Neutrophil (primary cell): Measurements from ENCODE around the gene CLEC2L.

Experiments used
- H3K27ac ChIP-seq: fragments of 200-600 bp; sonication (generic); 2 replicates; pipeline ENCODE4 v1.5.1; 2016; ENCODE audit warnings: mild to moderate bottlenecking, moderate library complexity
- H3K27me3 ChIP-seq: fragments of 200-600 bp; sonication (generic); 2 replicates; pipeline ENCODE4 v1.6.0; 2016; ENCODE audit warnings: mild to moderate bottlenecking
- H3K36me3 ChIP-seq: fragments of 200-600 bp; sonication (generic); 2 replicates; pipeline ENCODE4 v1.5.1; 2017
- H3K4me1 ChIP-seq, 2 experiments: fragments of 200-600 bp in 1 of 2; sonication (generic) in 1 of 2; 1 replicate in 1 of 2; 2 replicates in 1 of 2; pipeline versions ENCODE4 v1.5.1 to v1.6.1; 2013 to 2016; ENCODE audit warnings: low read depth in 1 of 2, low read length in 1 of 2, mild to moderate bottlenecking in 1 of 2, moderate library complexity in 1 of 2; ENCODE audit not compliant: control insufficient read depth in 1 of 2, insufficient read depth in 1 of 2
- H3K4me3 ChIP-seq, 2 experiments: fragments of 200-600 bp in 1 of 2; sonication (generic) in 1 of 2; 1 replicate in 1 of 2; 2 replicates in 1 of 2; pipeline ENCODE4 v1.5.1; 2013 to 2016; ENCODE audit warnings: low read depth in 1 of 2, low read length in 1 of 2, mild to moderate bottlenecking in 1 of 2, moderate library complexity in 1 of 2
- H3K9me3 ChIP-seq: fragments of 200-600 bp; sonication (generic); 2 replicates; pipeline ENCODE4 v1.5.1; 2016
- TF ChIP-seq, protein P1 (sequence below): fragments of 200-600 bp; sonication (generic); IDR thresholded peaks from 2 replicates; pipeline ENCODE4 v1.5.1; 2016; ENCODE audit warnings: antibody characterized with exemption

Gene CLEC2L

DNA sequence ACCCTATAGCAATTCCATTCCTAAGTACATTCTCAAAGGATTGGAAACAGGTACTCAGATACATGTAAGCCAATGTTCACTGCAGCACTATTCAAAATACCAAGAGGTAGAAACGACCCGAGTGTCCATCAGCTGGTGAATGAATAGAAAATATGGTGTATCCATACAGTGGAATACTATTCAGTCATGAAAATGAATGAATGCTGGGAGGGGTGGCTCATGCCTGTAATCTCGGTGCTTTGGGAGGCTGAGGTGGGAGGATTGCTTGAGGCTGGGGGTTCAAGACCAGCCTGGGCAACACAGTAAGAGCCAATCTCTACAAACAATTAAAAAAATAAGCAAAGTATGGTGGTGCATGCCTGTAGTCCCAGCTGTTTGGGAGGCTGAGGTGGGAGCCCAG lies 62.8 kb downstream of the CLEC2L start:
- Histone ChIP-seq H3K36me3 (peaks cover 91% of the 10 kb centered on the region), H3K27ac (no peak overlapping the region), H3K27me3 (no peaks in the 10 kb centered on the region), H3K4me1 (peaks cover 19 to 24% of the 10 kb centered on the region in 2 experiments), H3K9me3 (no peaks in the 10 kb centered on the region), H3K4me3 (no peak overlapping the region)
- TF ChIP-seq, protein P1, sequence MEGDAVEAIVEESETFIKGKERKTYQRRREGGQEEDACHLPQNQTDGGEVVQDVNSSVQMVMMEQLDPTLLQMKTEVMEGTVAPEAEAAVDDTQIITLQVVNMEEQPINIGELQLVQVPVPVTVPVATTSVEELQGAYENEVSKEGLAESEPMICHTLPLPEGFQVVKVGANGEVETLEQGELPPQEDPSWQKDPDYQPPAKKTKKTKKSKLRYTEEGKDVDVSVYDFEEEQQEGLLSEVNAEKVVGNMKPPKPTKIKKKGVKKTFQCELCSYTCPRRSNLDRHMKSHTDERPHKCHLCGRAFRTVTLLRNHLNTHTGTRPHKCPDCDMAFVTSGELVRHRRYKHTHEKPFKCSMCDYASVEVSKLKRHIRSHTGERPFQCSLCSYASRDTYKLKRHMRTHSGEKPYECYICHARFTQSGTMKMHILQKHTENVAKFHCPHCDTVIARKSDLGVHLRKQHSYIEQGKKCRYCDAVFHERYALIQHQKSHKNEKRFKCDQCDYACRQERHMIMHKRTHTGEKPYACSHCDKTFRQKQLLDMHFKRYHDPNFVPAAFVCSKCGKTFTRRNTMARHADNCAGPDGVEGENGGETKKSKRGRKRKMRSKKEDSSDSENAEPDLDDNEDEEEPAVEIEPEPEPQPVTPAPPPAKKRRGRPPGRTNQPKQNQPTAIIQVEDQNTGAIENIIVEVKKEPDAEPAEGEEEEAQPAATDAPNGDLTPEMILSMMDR = no peak

DNA sequence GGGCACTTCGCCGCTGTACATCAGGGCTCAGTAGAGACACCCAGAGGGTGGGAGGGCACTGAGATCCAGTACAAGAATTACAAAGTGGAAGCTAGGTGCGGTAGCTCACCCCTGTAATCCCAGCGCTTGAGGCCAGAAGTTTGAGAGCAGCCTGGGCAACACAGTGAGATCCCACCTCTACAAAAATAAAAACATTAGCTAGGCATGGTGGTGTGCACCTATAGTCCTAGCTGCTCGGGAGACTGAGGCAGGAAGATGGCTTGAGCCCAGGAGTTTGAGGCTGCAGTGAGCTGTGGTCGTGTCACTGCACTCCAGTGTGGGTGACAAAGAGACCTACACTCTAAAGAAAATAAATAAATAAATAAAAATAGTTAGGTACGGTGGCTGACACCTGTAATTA lies 64.0 kb downstream of the CLEC2L start:
- Histone ChIP-seq H3K9me3 (no peaks in the 10 kb centered on the region), H3K4me3 (no peak overlapping the region), H3K4me1 (peaks cover 18 to 19% of the 10 kb centered on the region in 2 experiments), H3K27me3 (no peaks in the 10 kb centered on the region), H3K36me3 (peaks cover 91% of the 10 kb centered on the region), H3K27ac (no peak overlapping the region)
- TF ChIP-seq, protein P1 = no peak

DNA sequence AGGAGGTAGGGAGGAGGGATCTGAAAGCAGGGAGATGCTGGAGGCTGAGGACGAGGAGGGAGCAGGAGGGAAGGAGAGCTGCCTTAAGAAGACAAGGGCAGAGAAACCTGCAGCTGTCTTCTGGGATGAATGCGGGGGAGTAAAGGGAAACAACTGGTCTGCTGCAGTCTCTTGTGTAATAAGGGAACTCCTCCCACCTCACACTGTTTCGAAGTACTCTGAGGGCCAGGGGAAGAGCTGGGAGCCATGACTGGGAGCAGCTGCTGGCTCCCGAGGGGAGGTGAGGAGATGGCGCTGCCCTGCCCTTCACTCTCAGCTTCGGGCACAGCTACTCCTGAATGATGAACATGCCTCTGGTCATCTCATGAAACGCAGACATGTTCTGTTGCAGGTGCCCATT lies 65.1 kb downstream of the CLEC2L start:
- H3K4me1 ChIP-seq = peaks cover 9% of the 10 kb centered on the region in 2 experiments
- no peaks in the 10 kb centered on the region for H3K27me3 ChIP-seq
- H3K4me3 ChIP-seq = no peak overlapping the region
- H3K27ac ChIP-seq = peak overlapping the region; percentile 42
- H3K36me3 ChIP-seq = peaks cover 91% of the 10 kb centered on the region
- TF ChIP-seq, protein P1 = no peak
- H3K9me3 ChIP-seq = no peaks in the 10 kb centered on the region

DNA sequence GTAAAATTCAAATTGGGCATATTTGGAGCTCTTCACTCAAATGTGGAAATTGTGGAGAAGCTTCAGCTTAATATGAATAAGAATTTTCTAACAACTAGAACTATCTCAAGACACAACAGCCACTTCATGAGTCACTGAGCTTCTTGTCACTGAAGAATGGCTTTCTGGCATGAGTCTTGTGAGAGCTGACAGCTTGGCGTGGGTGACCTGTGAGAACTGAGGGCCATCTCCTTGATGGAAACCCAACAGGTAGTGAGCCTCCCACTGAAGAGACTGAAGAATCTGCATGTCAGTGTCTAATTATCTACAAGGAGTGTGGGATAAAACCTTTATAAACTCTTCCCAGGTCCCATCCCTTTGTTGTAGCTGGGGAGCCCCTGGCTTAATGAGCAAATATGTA lies 66.0 kb downstream of the CLEC2L start:
- H3K4me1 ChIP-seq = peaks cover 9% of the 10 kb centered on the region in 2 experiments
- H3K4me3 ChIP-seq = no peak overlapping the region
- TF ChIP-seq, protein P1 = no peak
- no peaks in the 10 kb centered on the region for H3K9me3 ChIP-seq
- H3K27ac ChIP-seq = no peak overlapping the region
- H3K36me3 ChIP-seq = peaks cover 91% of the 10 kb centered on the region
- no peaks in the 10 kb centered on the region for H3K27me3 ChIP-seq

DNA sequence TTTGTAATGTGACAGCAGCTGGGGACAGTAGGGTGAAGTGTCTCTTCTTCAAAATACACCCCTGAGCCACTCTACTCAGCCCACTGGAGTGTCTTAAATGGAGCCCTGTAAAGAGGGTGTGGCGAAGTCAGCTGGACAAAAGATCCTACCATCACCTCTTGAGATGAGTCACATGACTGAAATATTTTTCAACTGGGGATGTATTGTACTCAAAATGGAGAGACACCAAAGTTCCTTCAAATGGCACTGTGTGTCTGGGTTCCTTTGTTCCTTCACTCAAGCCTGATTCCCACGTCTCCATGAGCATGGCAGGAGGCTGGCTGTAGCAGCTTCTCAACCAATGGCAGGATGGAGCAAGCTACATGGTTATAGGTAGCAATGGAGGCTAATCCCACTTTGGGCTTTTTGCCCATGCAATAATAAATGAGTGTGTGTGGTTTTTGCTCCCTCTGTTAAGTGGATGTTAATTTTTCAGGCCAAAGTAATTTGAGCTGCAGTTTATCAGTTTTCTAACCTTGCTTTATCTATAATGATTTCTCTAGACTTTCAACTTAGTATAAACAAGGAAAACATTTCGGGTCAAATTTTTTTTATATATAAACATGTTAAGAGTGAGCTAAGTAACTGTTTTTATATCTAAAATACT lies 68.2 kb downstream of the CLEC2L start:
- peaks cover 93% of the 10 kb centered on the region for H3K36me3 ChIP-seq

More for the DNA sequence above, 68.2 kb downstream of the CLEC2L start:
- Histone ChIP-seq H3K27ac (no peak overlapping the region), H3K9me3 (no peaks in the 10 kb centered on the region), H3K4me1 (peaks cover 9% of the 10 kb centered on the region in 2 experiments), H3K4me3 (no peak overlapping the region), H3K27me3 (no peaks in the 10 kb centered on the region)
- TF ChIP-seq, protein P1 = no peak
